Measurements from ENCODE around the gene BUD31. TPM values are rescaled to one million over a fixed set of nuclear protein-coding genes. Genes with fewer than 3 reads are reported as not detected.

Gene BUD31
- total RNA-seq, 4 donors from 2014 or later = 44.7 to 82.0 (median 58.4) TPM

- H3K9me3 ChIP-seq = no peaks in the 10 kb centered on the region
- H3K36me3 ChIP-seq = peaks cover 0 to 87% (median 0%) of the 10 kb centered on the region in 3 donors
These were observed 40.1 kb downstream of the BUD31 start for GRCh38 chr7:99448855-99449254.

GRCh38 chr7:99449326-99449725, 40.6 kb downstream of the BUD31 start:
- Histone ChIP-seq H3K27me3 (no peaks in the 10 kb centered on the region), H3K9me3 (no peaks in the 10 kb centered on the region), H3K4me3 (no peak overlapping the region), H3K27ac (no peak overlapping the region), H3K4me1 (no peaks in the 10 kb centered on the region), H3K36me3 (peaks cover 0 to 92% (median 0%) of the 10 kb centered on the region in 3 donors)
- DNase-seq = no peak
- no peak for TF ChIP-seq POLR2A (IDR thresholded peaks at IDR 0.05)
- TF ChIP-seq CTCF (IDR thresholded peaks at IDR 0.05) = no peak

More at GRCh38 chr7:99448855-99449254, 40.1 kb downstream of the BUD31 start:
- Histone ChIP-seq H3K4me1 (no peaks in the 10 kb centered on the region), H3K27me3 (no peaks in the 10 kb centered on the region), H3K27ac (no peak overlapping the region), H3K4me3 (no peak overlapping the region)
- DNase-seq = no peak
- TF ChIP-seq CTCF (IDR thresholded peaks at IDR 0.05) = no peak
- TF ChIP-seq POLR2A (IDR thresholded peaks at IDR 0.05) = no peak

GRCh38 chr7:99451936-99452335, 43.2 kb downstream of the BUD31 start:
- no peaks in the 10 kb centered on the region for H3K4me1 ChIP-seq
- H3K27ac ChIP-seq = no peak overlapping the region
- no peak overlapping the region for H3K4me3 ChIP-seq
- no peak for TF ChIP-seq CTCF (IDR thresholded peaks at IDR 0.05)
- TF ChIP-seq POLR2A (IDR thresholded peaks at IDR 0.05) = no peak
- no peaks in the 10 kb centered on the region for H3K27me3 ChIP-seq
- H3K9me3 ChIP-seq = no peaks in the 10 kb centered on the region
- H3K36me3 ChIP-seq = peaks cover 0 to 90% (median 0%) of the 10 kb centered on the region in 3 donors
- no peak for DNase-seq

- Histone ChIP-seq H3K36me3 (peaks cover 0 to 91% (median 0%) of the 10 kb centered on the region in 3 donors), H3K9me3 (no peaks in the 10 kb centered on the region), H3K4me3 (no peak overlapping the region), H3K27me3 (no peaks in the 10 kb centered on the region), H3K27ac (no peak overlapping the region), H3K4me1 (no peaks in the 10 kb centered on the region)
- no peak for DNase-seq
- no peak for TF ChIP-seq POLR2A (IDR thresholded peaks at IDR 0.05)
- TF ChIP-seq CTCF (IDR thresholded peaks at IDR 0.05) = no peak
These were observed 43.8 kb downstream of the BUD31 start for GRCh38 chr7:99452541-99452940.

- H3K27ac ChIP-seq = no peak overlapping the region
- no peaks in the 10 kb centered on the region for H3K4me1 ChIP-seq
- no peaks in the 10 kb centered on the region for H3K27me3 ChIP-seq
- H3K36me3 ChIP-seq = peaks cover 0 to 91% (median 0%) of the 10 kb centered on the region in 3 donors
- no peak for DNase-seq
- no peak overlapping the region for H3K4me3 ChIP-seq
- no peaks in the 10 kb centered on the region for H3K9me3 ChIP-seq
- TF ChIP-seq CTCF (IDR thresholded peaks at IDR 0.05) (no peak), POLR2A (IDR thresholded peaks at IDR 0.05) (no peak)
These were observed 44.3 kb downstream of the BUD31 start for GRCh38 chr7:99453105-99453504.

- H3K27ac ChIP-seq = no peak overlapping the region
- H3K9me3 ChIP-seq = no peaks in the 10 kb centered on the region
- no peaks in the 10 kb centered on the region for H3K27me3 ChIP-seq
- DNase-seq = no peak
- peaks cover 0 to 83% (median 0%) of the 10 kb centered on the region in 3 donors for H3K36me3 ChIP-seq
- no peak for TF ChIP-seq CTCF (IDR thresholded peaks at IDR 0.05)
- TF ChIP-seq POLR2A (IDR thresholded peaks at IDR 0.05) = no peak
- H3K4me3 ChIP-seq = no peak overlapping the region
- no peaks in the 10 kb centered on the region for H3K4me1 ChIP-seq
These were observed 47.1 kb downstream of the BUD31 start for GRCh38 chr7:99455874-99456273.

Measured in Peyer's patch (tissue), 4 donors.